Measurements from ENCODE around the gene RPL14. TPM values are rescaled to one million over a fixed set of nuclear protein-coding genes. Genes with fewer than 3 reads are reported as not detected.

The RPL14 gene
- total and polyA plus RNA-seq, 10 of the 15 experiments (the other 5 are each of a cell fraction or from before 2014, with no cell fraction given) = 530 to 3,008 (median 1,136) TPM

- Histone ChIP-seq H3K9me3 (replicated peaks; ENCODE audit: control insufficient read depth, insufficient read depth, low read length) (no peaks in the 10 kb centered on the region), H3K9ac (ENCODE audit: control insufficient read depth, insufficient read depth, low read length) (no peak overlapping the region), H3K27ac (ENCODE audit: control insufficient read depth, insufficient read depth) (no peak overlapping the region), H2AFZ (ENCODE audit: control insufficient read depth, low read depth, low read length) (no peak overlapping the region), H4K20me1 (ENCODE audit: control insufficient read depth, insufficient read depth) (no peaks in the 10 kb centered on the region), H3K4me1 (ENCODE audit: control insufficient read depth, insufficient read depth, low read length) (no peaks in the 10 kb centered on the region), H3K4me3 (no peak overlapping the region), H3K36me3 (ENCODE audit: control insufficient read depth in 2 of 2, insufficient read depth in 2 of 2, low read length in 1 of 2) (no peaks in the 10 kb centered on the region), H3K27me3 (replicated peaks in 1 of 2; ENCODE audit: control insufficient read depth in 2 of 2, insufficient read depth in 2 of 2, low read length in 1 of 2) (no peaks in the 10 kb centered on the region), H3K79me2 (ENCODE audit: control insufficient read depth, insufficient read depth, low read length) (no peaks in the 10 kb centered on the region), H3K4me2 (ENCODE audit: control insufficient read depth, insufficient read depth) (no peak overlapping the region)
- CTCF ChIA-PET = no interaction called here
- in situ Hi-C loops (cut with MboI) = no loop called here
- POLR2A ChIA-PET = no interaction called here
- no peak for FAIRE-seq
- RAD21 ChIA-PET (ENCODE audit: unreplicated experiment) = no interaction called here
- BruUV-seq (replicated peaks) = no TSS peak
- no peak for DNase-seq (ENCODE audit: low read depth, low spot score)
- intact Hi-C loops (cut with micrococcal nuclease; ENCODE audit: unreplicated experiment) = no loop called here
- WGBS (ENCODE audit: insufficient coverage, insufficient replicate concordance, low lambda C conversion rate, missing lambda C conversion rate) = 0% methylated on average over 1 of the region's 1 CpG
- no peak for TF ChIP-seq IRF3 (IDR thresholded peaks at IDR 0.05)
- TF ChIP-seq RUNX3 (IDR thresholded peaks at IDR 0.05; ENCODE audit: low read length) = peak; percentile 24; the same call in 1 of the 2 replicates
- no peak for ATAC-seq
- SMC1A ChIA-PET (ENCODE audit: uncharacterized antibody, unreplicated experiment) = no interaction called here
These were observed 34.3 kb upstream of the RPL14 start for GRCh38 chr3:40422861-40423260.

DNA sequence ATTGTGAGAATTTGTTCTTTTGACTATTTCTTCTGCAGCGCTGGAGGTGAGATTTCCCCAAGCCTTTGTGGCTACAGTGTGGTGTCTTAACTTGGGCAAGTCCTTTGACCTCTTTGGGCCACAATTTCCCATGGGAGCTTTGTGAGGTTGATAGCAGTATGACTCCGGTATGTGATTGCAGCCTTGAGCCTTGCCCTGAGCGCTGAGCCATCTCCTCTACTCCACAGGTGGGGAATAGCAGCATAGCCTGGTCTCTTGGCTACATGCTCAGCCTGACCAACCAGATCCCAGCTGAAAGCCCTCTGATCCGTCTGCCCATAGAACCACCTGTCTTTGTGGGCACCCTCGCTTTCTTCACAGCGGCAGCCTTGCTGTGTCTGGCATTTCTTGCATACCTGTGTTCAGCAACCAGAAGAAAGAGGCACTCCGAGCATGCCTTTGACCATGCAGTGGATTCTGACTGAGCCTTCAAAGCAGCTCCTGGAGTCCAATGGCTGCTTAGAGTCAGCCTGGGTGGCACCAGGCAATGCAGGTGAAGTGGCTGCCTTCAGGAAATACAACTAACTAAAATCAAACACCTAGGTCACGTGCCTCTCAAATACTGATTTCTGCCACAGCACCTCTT, 30.0 kb upstream of the RPL14 start:
- no peak overlapping the region for H3K4me2 ChIP-seq (ENCODE audit: control insufficient read depth, insufficient read depth)
- H3K79me2 ChIP-seq (ENCODE audit: control insufficient read depth, insufficient read depth, low read length) = no peaks in the 10 kb centered on the region
- no peak overlapping the region for H3K4me3 ChIP-seq
- DNase-seq (ENCODE audit: low read depth, low spot score) (no peak), ATAC-seq (no peak), FAIRE-seq (no peak)
- BruUV-seq (replicated peaks) = no TSS peak
- ChIA-PET SMC1A (ENCODE audit: uncharacterized antibody, unreplicated experiment) (no interaction called here), POLR2A (no interaction called here), RAD21 (ENCODE audit: unreplicated experiment) (no interaction called here), CTCF (no interaction called here)
- 54% methylated on average over 8 of the region's 8 CpGs for WGBS (ENCODE audit: insufficient coverage, insufficient replicate concordance, low lambda C conversion rate, missing lambda C conversion rate)
- no peak overlapping the region for H3K9ac ChIP-seq (ENCODE audit: control insufficient read depth, insufficient read depth, low read length)
- no peak overlapping the region for H3K27ac ChIP-seq (ENCODE audit: control insufficient read depth, insufficient read depth)
- intact Hi-C loops (cut with micrococcal nuclease; ENCODE audit: unreplicated experiment) = no loop called here
- in situ Hi-C loops (cut with MboI) = no loop called here
- H3K4me1 ChIP-seq (ENCODE audit: control insufficient read depth, insufficient read depth, low read length) = no peaks in the 10 kb centered on the region
- H3K36me3 ChIP-seq (ENCODE audit: control insufficient read depth in 2 of 2, insufficient read depth in 2 of 2, low read length in 1 of 2) = no peaks in the 10 kb centered on the region
- H2AFZ ChIP-seq (ENCODE audit: control insufficient read depth, low read depth, low read length) = no peak overlapping the region
- no peaks in the 10 kb centered on the region for H4K20me1 ChIP-seq (ENCODE audit: control insufficient read depth, insufficient read depth)
- no peaks in the 10 kb centered on the region for H3K27me3 ChIP-seq (replicated peaks in 1 of 2; ENCODE audit: control insufficient read depth in 2 of 2, insufficient read depth in 2 of 2, low read length in 1 of 2)
- no peaks in the 10 kb centered on the region for H3K9me3 ChIP-seq (replicated peaks; ENCODE audit: control insufficient read depth, insufficient read depth, low read length)
- no peak for TF ChIP-seq SMARCA5 (IDR thresholded peaks at IDR 0.05)
- no peak for TF ChIP-seq GABPA (IDR thresholded peaks at IDR 0.05; ENCODE audit: low read depth)
- TF ChIP-seq, protein P1, sequence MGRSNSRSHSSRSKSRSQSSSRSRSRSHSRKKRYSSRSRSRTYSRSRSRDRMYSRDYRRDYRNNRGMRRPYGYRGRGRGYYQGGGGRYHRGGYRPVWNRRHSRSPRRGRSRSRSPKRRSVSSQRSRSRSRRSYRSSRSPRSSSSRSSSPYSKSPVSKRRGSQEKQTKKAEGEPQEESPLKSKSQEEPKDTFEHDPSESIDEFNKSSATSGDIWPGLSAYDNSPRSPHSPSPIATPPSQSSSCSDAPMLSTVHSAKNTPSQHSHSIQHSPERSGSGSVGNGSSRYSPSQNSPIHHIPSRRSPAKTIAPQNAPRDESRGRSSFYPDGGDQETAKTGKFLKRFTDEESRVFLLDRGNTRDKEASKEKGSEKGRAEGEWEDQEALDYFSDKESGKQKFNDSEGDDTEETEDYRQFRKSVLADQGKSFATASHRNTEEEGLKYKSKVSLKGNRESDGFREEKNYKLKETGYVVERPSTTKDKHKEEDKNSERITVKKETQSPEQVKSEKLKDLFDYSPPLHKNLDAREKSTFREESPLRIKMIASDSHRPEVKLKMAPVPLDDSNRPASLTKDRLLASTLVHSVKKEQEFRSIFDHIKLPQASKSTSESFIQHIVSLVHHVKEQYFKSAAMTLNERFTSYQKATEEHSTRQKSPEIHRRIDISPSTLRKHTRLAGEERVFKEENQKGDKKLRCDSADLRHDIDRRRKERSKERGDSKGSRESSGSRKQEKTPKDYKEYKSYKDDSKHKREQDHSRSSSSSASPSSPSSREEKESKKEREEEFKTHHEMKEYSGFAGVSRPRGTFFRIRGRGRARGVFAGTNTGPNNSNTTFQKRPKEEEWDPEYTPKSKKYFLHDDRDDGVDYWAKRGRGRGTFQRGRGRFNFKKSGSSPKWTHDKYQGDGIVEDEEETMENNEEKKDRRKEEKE (IDR thresholded peaks at IDR 0.05) = no peak
- TF ChIP-seq CUX1 (IDR thresholded peaks at IDR 0.05; ENCODE audit: insufficient replicate concordance, low read depth, low read length) = no peak
- no peak for TF ChIP-seq NR2C2 (IDR thresholded peaks at IDR 0.05; ENCODE audit: borderline replicate concordance, control insufficient read depth, insufficient read length, low read depth)
- TF ChIP-seq TBL1XR1 (IDR thresholded peaks at IDR 0.05; ENCODE audit: low read depth, low read length) = no peak

Data from GM12878 (cell line).